Activated CD8-positive, alpha-beta memory T cell treated with anti-CD3 and anti-CD28 coated beads for 24 hours (primary cell): Measurements from ENCODE around the gene ADK.

Source experiments
- DNase-seq: peaks from one replicate; pipeline ENCODE4 v3.0.0-alpha.2; 2020

The ADK gene

GRCh38 chr10:74371696-74372095 is 220.7 kb downstream of the ADK start:
- no peak for DNase-seq

GRCh38 chr10:74373059-74373458 is 222.0 kb downstream of the ADK start:
- DNase-seq: no peak

- no peak for DNase-seq
These were observed 226.5 kb downstream of the ADK start for GRCh38 chr10:74377476-74377875.

- no peak for DNase-seq
These were observed 228.5 kb downstream of the ADK start for GRCh38 chr10:74379474-74379873.

- no peak for DNase-seq
These were observed 229.8 kb downstream of the ADK start for GRCh38 chr10:74380795-74381194.

GRCh38 chr10:74381291-74381853 is 230.4 kb downstream of the ADK start:
- DNase-seq: no peak

- no peak for DNase-seq
These were observed 231.6 kb downstream of the ADK start for GRCh38 chr10:74382663-74383062.

- DNase-seq: no peak
These were observed 232.6 kb downstream of the ADK start for GRCh38 chr10:74383642-74384041.

GRCh38 chr10:74384615-74385183 is 233.7 kb downstream of the ADK start:
- no peak for DNase-seq

GRCh38 chr10:74388801-74389200 is 237.8 kb downstream of the ADK start:
- DNase-seq: no peak

- no peak for DNase-seq
These were observed 240.8 kb downstream of the ADK start for GRCh38 chr10:74391786-74392185.

GRCh38 chr10:74394416-74394969 is 243.5 kb downstream of the ADK start:
- no peak for DNase-seq

GRCh38 chr10:74400186-74400585 is 249.2 kb downstream of the ADK start:
- no peak for DNase-seq

GRCh38 chr10:74406006-74406405 is 255.0 kb downstream of the ADK start:
- no peak for DNase-seq

- DNase-seq: no peak
These were observed 264.3 kb downstream of the ADK start for GRCh38 chr10:74415146-74415839.

GRCh38 chr10:74417397-74417796 is 266.4 kb downstream of the ADK start:
- no peak for DNase-seq

GRCh38 chr10:74418285-74418872 is 267.4 kb downstream of the ADK start:
- no peak for DNase-seq

- no peak for DNase-seq
These were observed 268.5 kb downstream of the ADK start for GRCh38 chr10:74419491-74419951.

GRCh38 chr10:74419958-74420375 is 268.9 kb downstream of the ADK start:
- no peak for DNase-seq

GRCh38 chr10:74424565-74424964 is 273.5 kb downstream of the ADK start:
- DNase-seq: no peak

GRCh38 chr10:74425456-74426001 is 274.5 kb downstream of the ADK start:
- DNase-seq: no peak

- no peak for DNase-seq
These were observed 280.8 kb downstream of the ADK start for GRCh38 chr10:74431816-74432215.

GRCh38 chr10:74432841-74433594 is 282.0 kb downstream of the ADK start:
- DNase-seq: no peak
